Measurements from ENCODE around the gene KIF15. TPM values are rescaled to one million over a fixed set of nuclear protein-coding genes. Genes with fewer than 3 reads are reported as not detected.

Gene KIF15
- polyA plus RNA-seq, 1 donor from 2014 or later = 5.8 TPM

DNA sequence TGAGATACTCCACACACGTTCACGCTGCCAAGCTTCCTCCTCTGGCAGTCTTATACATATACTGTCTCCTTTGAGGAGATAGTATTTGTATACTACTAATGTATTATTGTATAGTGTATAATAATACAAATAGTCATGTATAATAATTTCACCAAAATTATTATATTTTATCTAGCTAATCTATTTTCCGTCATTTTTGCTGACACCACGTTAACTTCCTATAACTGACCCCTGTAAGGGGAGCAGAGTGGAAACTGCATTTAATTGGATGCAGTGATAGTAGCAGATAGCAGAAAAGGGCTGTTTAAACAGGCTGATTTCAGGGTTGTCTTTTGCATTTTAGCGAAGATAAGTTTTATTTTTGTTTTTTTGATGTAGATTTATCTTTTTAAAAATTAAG lies 69.6 kb downstream of the KIF15 start:
- Histone ChIP-seq H3K4me3 (ENCODE audit: low read length) (no peak overlapping the region), H3K4me2 (ENCODE audit: low read length) (no peak overlapping the region), H3K79me2 (replicated peaks; ENCODE audit: insufficient read depth, low read length) (no peaks in the 10 kb centered on the region), H3F3A (ENCODE audit: insufficient read depth, low read length, poor library complexity, severe bottlenecking) (no peaks in the 10 kb centered on the region), H3K9ac (ENCODE audit: low read length) (no peak overlapping the region), H3K9me3 (ENCODE audit: low read length) (no peaks in the 10 kb centered on the region), H3K36me3 (ENCODE audit: insufficient read depth, low read length) (no peaks in the 10 kb centered on the region), H4K20me1 (ENCODE audit: insufficient read depth) (no peaks in the 10 kb centered on the region), H3K9me2 (ENCODE audit: insufficient read depth, low read length) (no peaks in the 10 kb centered on the region), H2AFZ (ENCODE audit: low read depth, low read length) (no peak overlapping the region), H3K27me3 (ENCODE audit: insufficient read depth, low read depth, low read length) (no peaks in the 10 kb centered on the region), H3K27ac (ENCODE audit: low read length) (no peak overlapping the region)
- no peak for TF ChIP-seq TAF1 (IDR thresholded peaks at IDR 0.05; ENCODE audit: low read depth)
- TF ChIP-seq MXI1 (conservative IDR thresholded peaks at IDR 0.05; ENCODE audit: poor library complexity, severe bottlenecking) = no peak
- TF ChIP-seq RAD21 (conservative IDR thresholded peaks at IDR 0.05) = no peak
- TF ChIP-seq SMC3 (conservative IDR thresholded peaks at IDR 0.05; ENCODE audit: poor library complexity) = no peak
- no peak for TF ChIP-seq POLR2AphosphoS5 (IDR thresholded peaks at IDR 0.05)
- no peak for TF ChIP-seq EZH2 (IDR thresholded peaks at IDR 0.05; ENCODE audit: borderline replicate concordance, insufficient read depth, low read length, poor library complexity, severe bottlenecking)
- no peak for TF ChIP-seq EP300 (conservative IDR thresholded peaks at IDR 0.05; ENCODE audit: poor library complexity, severe bottlenecking)
- TF ChIP-seq, protein P1, sequence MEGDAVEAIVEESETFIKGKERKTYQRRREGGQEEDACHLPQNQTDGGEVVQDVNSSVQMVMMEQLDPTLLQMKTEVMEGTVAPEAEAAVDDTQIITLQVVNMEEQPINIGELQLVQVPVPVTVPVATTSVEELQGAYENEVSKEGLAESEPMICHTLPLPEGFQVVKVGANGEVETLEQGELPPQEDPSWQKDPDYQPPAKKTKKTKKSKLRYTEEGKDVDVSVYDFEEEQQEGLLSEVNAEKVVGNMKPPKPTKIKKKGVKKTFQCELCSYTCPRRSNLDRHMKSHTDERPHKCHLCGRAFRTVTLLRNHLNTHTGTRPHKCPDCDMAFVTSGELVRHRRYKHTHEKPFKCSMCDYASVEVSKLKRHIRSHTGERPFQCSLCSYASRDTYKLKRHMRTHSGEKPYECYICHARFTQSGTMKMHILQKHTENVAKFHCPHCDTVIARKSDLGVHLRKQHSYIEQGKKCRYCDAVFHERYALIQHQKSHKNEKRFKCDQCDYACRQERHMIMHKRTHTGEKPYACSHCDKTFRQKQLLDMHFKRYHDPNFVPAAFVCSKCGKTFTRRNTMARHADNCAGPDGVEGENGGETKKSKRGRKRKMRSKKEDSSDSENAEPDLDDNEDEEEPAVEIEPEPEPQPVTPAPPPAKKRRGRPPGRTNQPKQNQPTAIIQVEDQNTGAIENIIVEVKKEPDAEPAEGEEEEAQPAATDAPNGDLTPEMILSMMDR (IDR thresholded peaks at IDR 0.05; ENCODE audit: poor library complexity, severe bottlenecking) = no peak
- TF ChIP-seq, protein P2, sequence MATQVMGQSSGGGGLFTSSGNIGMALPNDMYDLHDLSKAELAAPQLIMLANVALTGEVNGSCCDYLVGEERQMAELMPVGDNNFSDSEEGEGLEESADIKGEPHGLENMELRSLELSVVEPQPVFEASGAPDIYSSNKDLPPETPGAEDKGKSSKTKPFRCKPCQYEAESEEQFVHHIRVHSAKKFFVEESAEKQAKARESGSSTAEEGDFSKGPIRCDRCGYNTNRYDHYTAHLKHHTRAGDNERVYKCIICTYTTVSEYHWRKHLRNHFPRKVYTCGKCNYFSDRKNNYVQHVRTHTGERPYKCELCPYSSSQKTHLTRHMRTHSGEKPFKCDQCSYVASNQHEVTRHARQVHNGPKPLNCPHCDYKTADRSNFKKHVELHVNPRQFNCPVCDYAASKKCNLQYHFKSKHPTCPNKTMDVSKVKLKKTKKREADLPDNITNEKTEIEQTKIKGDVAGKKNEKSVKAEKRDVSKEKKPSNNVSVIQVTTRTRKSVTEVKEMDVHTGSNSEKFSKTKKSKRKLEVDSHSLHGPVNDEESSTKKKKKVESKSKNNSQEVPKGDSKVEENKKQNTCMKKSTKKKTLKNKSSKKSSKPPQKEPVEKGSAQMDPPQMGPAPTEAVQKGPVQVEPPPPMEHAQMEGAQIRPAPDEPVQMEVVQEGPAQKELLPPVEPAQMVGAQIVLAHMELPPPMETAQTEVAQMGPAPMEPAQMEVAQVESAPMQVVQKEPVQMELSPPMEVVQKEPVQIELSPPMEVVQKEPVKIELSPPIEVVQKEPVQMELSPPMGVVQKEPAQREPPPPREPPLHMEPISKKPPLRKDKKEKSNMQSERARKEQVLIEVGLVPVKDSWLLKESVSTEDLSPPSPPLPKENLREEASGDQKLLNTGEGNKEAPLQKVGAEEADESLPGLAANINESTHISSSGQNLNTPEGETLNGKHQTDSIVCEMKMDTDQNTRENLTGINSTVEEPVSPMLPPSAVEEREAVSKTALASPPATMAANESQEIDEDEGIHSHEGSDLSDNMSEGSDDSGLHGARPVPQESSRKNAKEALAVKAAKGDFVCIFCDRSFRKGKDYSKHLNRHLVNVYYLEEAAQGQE (IDR thresholded peaks at IDR 0.05; ENCODE audit: borderline replicate concordance) = no peak

DNA sequence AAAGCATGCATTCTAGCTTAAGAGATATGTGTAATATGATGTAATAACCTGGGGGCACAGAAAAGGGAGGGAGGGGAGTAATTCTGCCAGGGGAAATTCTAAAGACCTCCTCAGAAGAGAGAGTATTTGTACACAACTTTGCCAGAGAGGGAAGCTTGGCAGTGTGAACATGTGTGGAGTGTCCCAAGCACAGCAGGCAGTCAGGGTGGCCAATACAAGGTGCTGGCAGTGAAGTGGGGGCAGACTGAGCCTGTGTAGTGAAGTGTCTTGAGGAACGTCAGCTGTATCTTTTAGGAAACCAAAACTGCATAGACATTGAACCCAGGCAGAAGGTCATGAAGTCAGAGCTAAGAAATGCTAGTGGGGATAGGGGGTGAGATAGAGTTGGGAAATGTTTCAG lies 70.4 kb downstream of the KIF15 start:
- H3K27ac ChIP-seq (ENCODE audit: low read length) = no peak overlapping the region
- H3F3A ChIP-seq (ENCODE audit: insufficient read depth, low read length, poor library complexity, severe bottlenecking) = no peaks in the 10 kb centered on the region

More for the DNA sequence above, 70.4 kb downstream of the KIF15 start:
- no peaks in the 10 kb centered on the region for H3K9me2 ChIP-seq (ENCODE audit: insufficient read depth, low read length)
- H3K9me3 ChIP-seq (ENCODE audit: low read length) = no peaks in the 10 kb centered on the region
- H3K4me2 ChIP-seq (ENCODE audit: low read length) = no peak overlapping the region
- H3K9ac ChIP-seq (ENCODE audit: low read length) = no peak overlapping the region
- H4K20me1 ChIP-seq (ENCODE audit: insufficient read depth) = no peaks in the 10 kb centered on the region
- H3K79me2 ChIP-seq (replicated peaks; ENCODE audit: insufficient read depth, low read length) = no peaks in the 10 kb centered on the region
- no peak overlapping the region for H3K4me3 ChIP-seq (ENCODE audit: low read length)
- H3K27me3 ChIP-seq (ENCODE audit: insufficient read depth, low read depth, low read length) = no peaks in the 10 kb centered on the region
- TF ChIP-seq, protein P1 (IDR thresholded peaks at IDR 0.05; ENCODE audit: poor library complexity, severe bottlenecking) = no peak
- TF ChIP-seq MXI1 (conservative IDR thresholded peaks at IDR 0.05; ENCODE audit: poor library complexity, severe bottlenecking) (no peak), EZH2 (IDR thresholded peaks at IDR 0.05; ENCODE audit: borderline replicate concordance, insufficient read depth, low read length, poor library complexity, severe bottlenecking) (no peak), RAD21 (conservative IDR thresholded peaks at IDR 0.05) (no peak), SMC3 (conservative IDR thresholded peaks at IDR 0.05; ENCODE audit: poor library complexity) (no peak), TAF1 (IDR thresholded peaks at IDR 0.05; ENCODE audit: low read depth) (no peak), POLR2AphosphoS5 (IDR thresholded peaks at IDR 0.05) (no peak)
- TF ChIP-seq, protein P2 (IDR thresholded peaks at IDR 0.05; ENCODE audit: borderline replicate concordance) = no peak
- H2AFZ ChIP-seq (ENCODE audit: low read depth, low read length) = no peak overlapping the region
- H3K36me3 ChIP-seq (ENCODE audit: insufficient read depth, low read length) = no peaks in the 10 kb centered on the region

All from neural cell (in vitro differentiated cells).